Measurements from ENCODE around the gene SAE1.

GRCh38 chr19:47110521-47111005 is 20.1 kb upstream of the SAE1 start:
- TF ChIP-seq CTCF (IDR thresholded peaks at IDR 0.05; ENCODE audit: borderline replicate concordance, extremely low read depth, low read length, poor library complexity, severe bottlenecking) (no peak), EZH2 (IDR thresholded peaks at IDR 0.05; ENCODE audit: borderline replicate concordance, low read depth, low read length, severe bottlenecking) (no peak)

Data from DND-41 (cell line).